Ishikawa (cell line): ENCODE results near the gene TFCP2L1.

Source experiments
- CEBPB ChIP-seq: IDR thresholded peaks from 2 replicates; pipeline ENCODE4 v1.6.1; 2012
- CREB1 ChIP-seq: IDR thresholded peaks from 2 replicates; pipeline ENCODE4 v1.6.1; 2012; ENCODE audit warnings: low read depth
- EGR1 ChIP-seq: IDR thresholded peaks from 2 replicates; pipeline ENCODE4 v1.6.1; 2012
- EP300 ChIP-seq: IDR thresholded peaks from 2 replicates; pipeline ENCODE4 v1.6.1; 2012; ENCODE audit warnings: borderline replicate concordance
- FOXM1 ChIP-seq: IDR thresholded peaks from 2 replicates; pipeline ENCODE4 v1.6.1; 2012; ENCODE audit warnings: low read depth, borderline replicate concordance
- MAX ChIP-seq: IDR thresholded peaks from 2 replicates; pipeline ENCODE4 v1.6.1; 2012
- RAD21 ChIP-seq: IDR thresholded peaks from 2 replicates; pipeline ENCODE4 v1.6.1; 2012; ENCODE audit warnings: low read depth
- TCF12 ChIP-seq: IDR thresholded peaks from 2 replicates; pipeline ENCODE4 v1.6.1; 2012; ENCODE audit warnings: low read depth
- TEAD4 ChIP-seq: IDR thresholded peaks from 2 replicates; pipeline ENCODE4 v1.6.1; 2012
- YY1 ChIP-seq: IDR thresholded peaks from 2 replicates; pipeline ENCODE4 v1.6.1; 2012; ENCODE audit warnings: low read depth
- TF ChIP-seq, protein P1 (sequence below): IDR thresholded peaks from 2 replicates; pipeline ENCODE4 v1.6.1; 2012

DNA sequence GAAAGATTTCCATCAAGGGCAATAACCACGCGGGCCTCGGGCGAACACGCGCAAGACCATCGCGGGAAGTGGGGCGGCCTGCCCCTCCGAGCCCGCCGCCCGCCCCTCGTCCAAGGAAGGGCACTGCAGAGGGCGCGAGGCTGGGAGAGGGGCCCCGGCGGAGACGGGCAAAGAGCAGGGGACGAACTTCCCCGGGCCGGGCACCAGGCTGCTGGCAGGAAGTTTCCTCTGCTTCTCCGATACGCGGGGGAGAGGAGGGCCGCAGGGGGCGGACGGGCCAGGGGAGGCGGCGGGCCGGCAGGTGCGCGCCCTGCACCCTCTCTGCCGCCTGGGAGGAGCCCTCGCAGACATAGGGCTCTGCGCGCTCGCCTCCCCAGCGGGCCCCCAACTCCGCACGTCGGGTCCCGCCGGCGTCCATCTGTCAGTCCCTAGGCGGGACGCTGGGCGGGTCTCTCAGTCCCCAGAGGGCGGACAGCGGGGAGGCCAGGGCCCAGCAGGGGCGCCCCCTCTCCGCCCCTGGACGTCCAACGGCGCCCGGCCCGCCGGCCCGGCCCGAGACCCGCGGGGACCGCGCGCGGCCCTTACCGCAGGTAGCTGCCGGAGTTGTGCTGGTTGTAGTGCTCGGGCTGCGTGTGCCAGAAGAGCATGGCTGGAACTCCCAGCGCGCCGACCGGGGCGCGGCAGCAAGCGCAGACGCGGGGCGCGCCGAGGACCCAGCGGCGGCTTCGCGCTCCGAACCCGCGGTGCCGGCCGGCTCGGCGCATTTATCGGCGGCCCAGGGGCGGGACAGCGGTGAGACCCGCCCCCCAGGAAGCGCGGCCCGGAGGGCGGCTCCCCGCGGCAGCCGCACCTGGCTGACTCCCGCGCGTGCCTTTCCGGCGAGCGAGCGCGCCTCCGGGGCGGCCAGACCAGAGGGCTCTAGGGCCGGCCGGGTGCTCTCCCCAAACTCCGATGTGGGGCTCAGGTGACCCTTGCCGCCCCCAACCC is at the start of gene TFCP2L1:
- TF ChIP-seq EP300 (no peak), TCF12 (no peak), YY1 (no peak), EGR1 (no peak), RAD21 (no peak), MAX (peak; percentile 44; the same call in 1 of the 2 replicates), CEBPB (no peak), FOXM1 (no peak), CREB1 (no peak), TEAD4 (no peak)
- TF ChIP-seq, protein P1, sequence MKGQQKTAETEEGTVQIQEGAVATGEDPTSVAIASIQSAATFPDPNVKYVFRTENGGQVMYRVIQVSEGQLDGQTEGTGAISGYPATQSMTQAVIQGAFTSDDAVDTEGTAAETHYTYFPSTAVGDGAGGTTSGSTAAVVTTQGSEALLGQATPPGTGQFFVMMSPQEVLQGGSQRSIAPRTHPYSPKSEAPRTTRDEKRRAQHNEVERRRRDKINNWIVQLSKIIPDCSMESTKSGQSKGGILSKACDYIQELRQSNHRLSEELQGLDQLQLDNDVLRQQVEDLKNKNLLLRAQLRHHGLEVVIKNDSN: no peak
